Gastrocnemius medialis (tissue), 4 donors: ENCODE data around the gene PRKCZ.

Experiments used
- CTCF ChIP-seq, 5 experiments: fragments of 450-650 bp in 3 of 5; fragments of 200-600 bp in 2 of 5; sonication (generic) in 2 of 5; IDR thresholded peaks in 4 of 5; conservative IDR thresholded peaks in 1 of 5; 1 replicate in 4 of 5; 2 replicates in 1 of 5; pipeline ENCODE4 v1.5.1; 2016 to 2019; ENCODE audit warnings: antibody characterized with exemption in 5 of 5, mild to moderate bottlenecking in 3 of 5, moderate library complexity in 3 of 5
- POLR2A ChIP-seq, 2 donors: fragments of 450-650 bp; IDR thresholded peaks; one replicate each; pipeline ENCODE4 v1.6.1; 2017; ENCODE audit warnings: antibody characterized with exemption in 2 of 2, mild to moderate bottlenecking in 2 of 2, moderate library complexity in 2 of 2

GRCh38 chr1:2109581-2110021, 59.4 kb downstream of the PRKCZ start:
- TF ChIP-seq CTCF (IDR thresholded peaks at IDR 0.05 in 4 of 5, conservative IDR thresholded peaks at IDR 0.05 in 1 of 5) (no peak), POLR2A (IDR thresholded peaks at IDR 0.05) (no peak)
